Measurements from ENCODE around the gene BTNL2.

GRCh38 chr6:32449088-32449736 is 42.2 kb upstream of the BTNL2 start:
- TF ChIP-seq CTCF (IDR thresholded peaks at IDR 0.05), result no peak
- no peak for TF ChIP-seq POLR2AphosphoS5 (IDR thresholded peaks at IDR 0.05; ENCODE audit: low read depth, low read length)
- no peak for TF ChIP-seq REST (IDR thresholded peaks at IDR 0.05; ENCODE audit: insufficient read depth in 1 of 2, low read depth in 2 of 2, low read length in 1 of 2)
- no peak for TF ChIP-seq TCF7L2 (IDR thresholded peaks at IDR 0.05; ENCODE audit: low read depth, low read length)
- no peak for TF ChIP-seq SIN3A (IDR thresholded peaks at IDR 0.05; ENCODE audit: borderline replicate concordance, insufficient read depth, low read depth, low read length)
